ENCODE measurements around the gene HES7. TPM values are rescaled to one million over a fixed set of nuclear protein-coding genes. Genes with fewer than 3 reads are reported as not detected.

HES7 gene
- total RNA-seq, 1 donor = not detected

- H3K4me2 ChIP-seq (ENCODE audit: insufficient read depth, low read length) = no peak overlapping the region
- no peak overlapping the region for H3K27ac ChIP-seq (ENCODE audit: low read depth, low read length)
- no peaks in the 10 kb centered on the region for H3K9me3 ChIP-seq (ENCODE audit: low read depth, low read length)
- peaks cover 35% of the 10 kb centered on the region for H3K4me1 ChIP-seq (ENCODE audit: insufficient read depth, low read length)
- no peaks in the 10 kb centered on the region for H3K36me3 ChIP-seq (ENCODE audit: insufficient read depth, low read length)
- TF ChIP-seq, protein P1, sequence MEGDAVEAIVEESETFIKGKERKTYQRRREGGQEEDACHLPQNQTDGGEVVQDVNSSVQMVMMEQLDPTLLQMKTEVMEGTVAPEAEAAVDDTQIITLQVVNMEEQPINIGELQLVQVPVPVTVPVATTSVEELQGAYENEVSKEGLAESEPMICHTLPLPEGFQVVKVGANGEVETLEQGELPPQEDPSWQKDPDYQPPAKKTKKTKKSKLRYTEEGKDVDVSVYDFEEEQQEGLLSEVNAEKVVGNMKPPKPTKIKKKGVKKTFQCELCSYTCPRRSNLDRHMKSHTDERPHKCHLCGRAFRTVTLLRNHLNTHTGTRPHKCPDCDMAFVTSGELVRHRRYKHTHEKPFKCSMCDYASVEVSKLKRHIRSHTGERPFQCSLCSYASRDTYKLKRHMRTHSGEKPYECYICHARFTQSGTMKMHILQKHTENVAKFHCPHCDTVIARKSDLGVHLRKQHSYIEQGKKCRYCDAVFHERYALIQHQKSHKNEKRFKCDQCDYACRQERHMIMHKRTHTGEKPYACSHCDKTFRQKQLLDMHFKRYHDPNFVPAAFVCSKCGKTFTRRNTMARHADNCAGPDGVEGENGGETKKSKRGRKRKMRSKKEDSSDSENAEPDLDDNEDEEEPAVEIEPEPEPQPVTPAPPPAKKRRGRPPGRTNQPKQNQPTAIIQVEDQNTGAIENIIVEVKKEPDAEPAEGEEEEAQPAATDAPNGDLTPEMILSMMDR (IDR thresholded peaks at IDR 0.05; ENCODE audit: extremely low read depth, low read depth, low read length) = no peak
- H3K27me3 ChIP-seq (ENCODE audit: insufficient read depth, low read length) = peaks cover 20% of the 10 kb centered on the region
- no peak for DNase-seq (ENCODE audit: insufficient read length, low spot score, missing footprints)
- no peak overlapping the region for H3K4me3 ChIP-seq (ENCODE audit: insufficient read depth, low read length)
- no peak overlapping the region for H2AFZ ChIP-seq (ENCODE audit: low read length)
- H3K79me2 ChIP-seq (ENCODE audit: insufficient read depth, low read length) = no peaks in the 10 kb centered on the region
- peaks cover 4% of the 10 kb centered on the region for H4K20me1 ChIP-seq (ENCODE audit: insufficient read depth, low read length)
Measured at GRCh38 chr17:8128125-8128784, 4.3 kb upstream of the HES7 start.

- no peak overlapping the region for H3K27ac ChIP-seq (ENCODE audit: low read depth, low read length)
- peak overlapping the region; percentile 72 for H3K4me3 ChIP-seq (ENCODE audit: insufficient read depth, low read length)
- peak; percentile 91 for DNase-seq (ENCODE audit: insufficient read length, low spot score, missing footprints)
Measured at GRCh38 chr17:8126491-8127066, 2.7 kb upstream of the HES7 start.

DNA sequence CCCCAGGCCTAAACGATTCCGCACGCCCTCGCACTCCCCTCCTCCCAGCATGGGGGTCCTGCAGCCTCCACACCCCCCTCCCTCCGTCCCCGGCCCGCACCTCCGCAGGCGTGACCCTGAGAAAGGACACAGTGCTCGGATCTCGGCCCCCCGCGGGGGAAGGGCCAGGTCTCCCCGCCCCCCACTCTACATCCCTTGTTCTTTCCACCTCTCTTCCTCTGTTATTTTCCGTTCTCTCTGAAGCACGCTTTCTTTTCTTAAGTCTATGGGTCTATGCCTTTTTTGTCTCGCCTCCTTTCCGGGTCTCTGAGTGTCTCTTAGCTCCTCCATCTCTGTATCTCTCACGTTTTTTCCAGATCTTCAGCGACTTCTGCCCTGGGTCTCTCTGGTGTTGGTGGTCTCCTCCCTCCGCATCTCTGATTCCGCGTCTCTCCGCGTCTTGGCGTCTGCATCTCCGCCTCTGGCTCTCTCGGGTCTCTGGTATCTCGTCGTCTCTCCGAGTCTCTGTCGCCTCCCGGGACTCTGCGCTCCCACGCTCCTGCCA is 2.1 kb upstream of the HES7 start:
- Histone ChIP-seq H3K4me3 (ENCODE audit: insufficient read depth, low read length) (peak overlapping the region; percentile 72), H2AFZ (ENCODE audit: low read length) (peak overlapping the region; percentile 95), H3K9me3 (ENCODE audit: low read depth, low read length) (no peaks in the 10 kb centered on the region), H3K4me1 (ENCODE audit: insufficient read depth, low read length) (peaks cover 38% of the 10 kb centered on the region), H3K36me3 (ENCODE audit: insufficient read depth, low read length) (no peaks in the 10 kb centered on the region), H3K79me2 (ENCODE audit: insufficient read depth, low read length) (no peaks in the 10 kb centered on the region), H3K4me2 (ENCODE audit: insufficient read depth, low read length) (peak overlapping the region; percentile 96), H3K27ac (ENCODE audit: low read depth, low read length) (no peak overlapping the region), H4K20me1 (ENCODE audit: insufficient read depth, low read length) (peaks cover 4% of the 10 kb centered on the region), H3K27me3 (ENCODE audit: insufficient read depth, low read length) (peaks cover 20% of the 10 kb centered on the region)
- TF ChIP-seq, protein P1 (IDR thresholded peaks at IDR 0.05; ENCODE audit: extremely low read depth, low read depth, low read length) = no peak
- no peak for DNase-seq (ENCODE audit: insufficient read length, low spot score, missing footprints)

More at GRCh38 chr17:8126491-8127066, 2.7 kb upstream of the HES7 start:
- Histone ChIP-seq H3K36me3 (ENCODE audit: insufficient read depth, low read length) (no peaks in the 10 kb centered on the region), H3K9me3 (ENCODE audit: low read depth, low read length) (no peaks in the 10 kb centered on the region), H3K4me1 (ENCODE audit: insufficient read depth, low read length) (peaks cover 37% of the 10 kb centered on the region), H3K79me2 (ENCODE audit: insufficient read depth, low read length) (no peaks in the 10 kb centered on the region), H2AFZ (ENCODE audit: low read length) (peak overlapping the region; percentile 95), H3K4me2 (ENCODE audit: insufficient read depth, low read length) (peak overlapping the region; percentile 96), H3K27me3 (ENCODE audit: insufficient read depth, low read length) (peaks cover 20% of the 10 kb centered on the region), H4K20me1 (ENCODE audit: insufficient read depth, low read length) (peaks cover 4% of the 10 kb centered on the region)
- TF ChIP-seq, protein P1 (IDR thresholded peaks at IDR 0.05; ENCODE audit: extremely low read depth, low read depth, low read length) = no peak
